ENCODE measurements around the gene SIM1.

DNA sequence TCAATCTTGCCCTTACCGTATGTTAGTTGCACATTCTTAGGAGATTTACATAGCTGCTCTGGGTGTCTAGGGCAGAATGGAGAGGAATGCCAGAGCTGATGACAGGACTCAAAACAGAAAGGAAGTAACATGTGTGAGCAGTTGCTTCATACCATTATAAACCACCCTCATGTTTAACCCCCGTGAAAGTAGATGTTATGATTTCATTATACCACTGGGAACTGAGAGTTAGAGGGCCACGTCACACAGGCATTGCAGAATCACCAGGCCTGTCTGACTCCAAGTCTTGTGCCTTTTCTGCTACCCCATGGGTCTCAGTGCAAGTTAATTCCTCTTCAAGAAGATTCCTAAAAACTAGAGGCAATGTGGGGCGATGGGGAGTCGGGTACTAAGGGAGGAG lies 23.5 kb upstream of the SIM1 start:
- TF ChIP-seq CTCF (IDR thresholded peaks at IDR 0.05; ENCODE audit: low read depth, low read length) (no peak), MAX (IDR thresholded peaks at IDR 0.05; ENCODE audit: low read depth, low read length) (peak; percentile 56), POLR2A (IDR thresholded peaks at IDR 0.05; ENCODE audit: extremely low read depth, insufficient read length) (no peak), MYC (IDR thresholded peaks at IDR 0.05; ENCODE audit: low read depth, low read length) (peak; percentile 47; the same call in 1 of the 2 replicates)
